SIG-M5 treated with dmso at 0.1 percent for 504 hours (cell line): ENCODE results near the gene INPP5J.

Experiments
- DNase-seq: peaks from one replicate; lab custom pipeline; 2025; ENCODE audit not compliant: unreplicated experiment; lab: John Stamatoyannopoulos, UW

The INPP5J gene

GRCh38 chr22:31148953-31149627 lies 26.3 kb downstream of the INPP5J start:
- DNase-seq, result peak; percentile 68

- DNase-seq, result peak; percentile 20
These were observed 27.8 kb downstream of the INPP5J start for GRCh38 chr22:31150615-31151014.

GRCh38 chr22:31151872-31152271 lies 29.1 kb downstream of the INPP5J start:
- DNase-seq, result no peak

GRCh38 chr22:31153357-31153756 lies 30.6 kb downstream of the INPP5J start:
- no peak for DNase-seq

- DNase-seq, result no peak
These were observed 32.2 kb downstream of the INPP5J start for GRCh38 chr22:31154975-31155374.

GRCh38 chr22:31155422-31155821 lies 32.7 kb downstream of the INPP5J start:
- DNase-seq, result no peak

GRCh38 chr22:31160328-31160978 lies 37.7 kb downstream of the INPP5J start:
- no peak for DNase-seq

GRCh38 chr22:31161386-31161785 lies 38.6 kb downstream of the INPP5J start:
- no peak for DNase-seq

GRCh38 chr22:31162015-31162765 lies 39.4 kb downstream of the INPP5J start:
- no peak for DNase-seq

- DNase-seq, result no peak
These were observed 48.2 kb downstream of the INPP5J start for GRCh38 chr22:31170971-31171370.

- DNase-seq, result peak; percentile 46
These were observed 49.0 kb downstream of the INPP5J start for GRCh38 chr22:31171734-31172133.

GRCh38 chr22:31173386-31174145 lies 50.8 kb downstream of the INPP5J start:
- DNase-seq, result no peak

- no peak for DNase-seq
These were observed 54.2 kb downstream of the INPP5J start for GRCh38 chr22:31176923-31177322.

GRCh38 chr22:31177420-31178162 lies 54.8 kb downstream of the INPP5J start:
- DNase-seq, result no peak

GRCh38 chr22:31178859-31179258 lies 56.1 kb downstream of the INPP5J start:
- DNase-seq, result no peak

- DNase-seq, result peak; percentile 7
These were observed 56.6 kb downstream of the INPP5J start for GRCh38 chr22:31179345-31179744.

- no peak for DNase-seq
These were observed 61.2 kb downstream of the INPP5J start for GRCh38 chr22:31184015-31184414.
